Panc1 (cell line): Measurements from ENCODE around the gene OR5A2.

Experiments used
- CTCF ChIP-seq: fragments of 450-650 bp; IDR thresholded peaks from 2 replicates; pipeline ENCODE4 v1.5.1; 2017; ENCODE audit warnings: mild to moderate bottlenecking
- POLR2AphosphoS5 ChIP-seq: IDR thresholded peaks from 2 replicates; pipeline ENCODE4 v1.6.1; 2012; ENCODE audit warnings: mild to moderate bottlenecking, low read depth, low read length, moderate library complexity
- REST ChIP-seq, 2 experiments: IDR thresholded peaks; 2 replicates each; pipeline ENCODE4 v1.6.1; 2011 to 2012; ENCODE audit warnings: low read depth in 2 of 2, control low read depth in 1 of 2, low read length in 1 of 2, mild to moderate bottlenecking in 1 of 2, moderate library complexity in 1 of 2; ENCODE audit not compliant: insufficient read depth in 1 of 2
- SIN3A ChIP-seq: IDR thresholded peaks from 2 replicates; pipeline ENCODE4 v1.6.1; 2012; ENCODE audit warnings: low read depth, mild to moderate bottlenecking, low read length, moderate library complexity, borderline replicate concordance; ENCODE audit not compliant: insufficient read depth
- TCF7L2 ChIP-seq: IDR thresholded peaks from 2 replicates; pipeline ENCODE4 v1.6.1; 2011; ENCODE audit warnings: mild to moderate bottlenecking, low read depth, low read length, inconsistent platforms

DNA sequence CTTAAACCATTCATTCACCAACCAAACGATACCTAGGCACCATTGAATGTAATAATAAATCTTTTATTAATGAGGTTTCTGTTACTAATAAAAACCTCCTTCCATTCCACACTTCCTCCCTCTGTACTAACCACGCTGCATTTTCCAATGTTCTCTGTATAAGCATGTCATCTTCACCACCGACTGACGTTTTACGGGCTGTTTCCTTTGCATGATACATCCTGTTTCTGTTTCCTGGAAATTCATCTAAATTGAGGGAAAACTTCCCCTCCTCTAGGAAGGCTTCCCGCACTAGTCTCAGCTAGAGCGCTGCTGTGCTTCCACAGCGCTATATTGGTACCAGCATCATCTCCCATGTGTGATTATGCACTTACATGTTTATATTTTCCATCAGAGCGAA lies 49.0 kb upstream of the OR5A2 start:
- no peak for TF ChIP-seq REST (IDR thresholded peaks at IDR 0.05; ENCODE audit: insufficient read depth in 1 of 2, low read depth in 2 of 2, low read length in 1 of 2)
- no peak for TF ChIP-seq SIN3A
- TF ChIP-seq CTCF, result no peak
- no peak for TF ChIP-seq POLR2AphosphoS5
- no peak for TF ChIP-seq TCF7L2
